SU-DHL-6 (cell line): ENCODE measurements around the gene PTPRN2.
"Not testable (repeated sequence)": the region's sequence is repeated elsewhere in the genome, so short reads cannot be mapped to it uniquely, and the experiment has no call there.

Experiments
- H2AFZ ChIP-seq: fragments of 200-600 bp; sonication (generic); 2 replicates; pipeline ENCODE4 v1.6.1; 2014; ENCODE audit warnings: low read depth, mild to moderate bottlenecking, moderate library complexity, mixed read lengths, antibody characterized with exemption, low read length; ENCODE audit not compliant: severe bottlenecking
- H3F3A ChIP-seq: fragments of 200-600 bp; shearing (Covaris generic); 2 replicates; pipeline ENCODE4 v1.6.0; 2016; ENCODE audit warnings: antibody characterized with exemption, mild to moderate bottlenecking; ENCODE audit not compliant: insufficient read depth
- H3K27ac ChIP-seq: fragments of 200-600 bp; sonication (generic); 2 replicates; pipeline ENCODE4 v1.5.1; 2016; ENCODE audit warnings: low read depth, mild to moderate bottlenecking, low read length, moderate library complexity, mixed read lengths
- H3K27me3 ChIP-seq: fragments of 200-600 bp; sonication (generic), shearing (Covaris generic); 2 replicates; pipeline ENCODE4 v1.6.0; 2014; ENCODE audit warnings: mild to moderate bottlenecking, low read length
- H3K36me3 ChIP-seq: fragments of 200-600 bp; sonication (generic); 2 replicates; pipeline ENCODE4 v1.6.1; 2014; ENCODE audit warnings: mild to moderate bottlenecking, low read length, mixed read lengths
- H3K4me2 ChIP-seq: fragments of 300-600, 200-600 bp; shearing (Covaris generic), sonication (generic); 2 replicates; pipeline ENCODE4 v1.6.0; 2014; ENCODE audit warnings: low read length, low read depth, mild to moderate bottlenecking; ENCODE audit not compliant: poor library complexity, severe bottlenecking
- H3K4me3 ChIP-seq: fragments of 200-600 bp; sonication (generic); 2 replicates; pipeline ENCODE4 v1.5.1; 2014; ENCODE audit warnings: antibody characterized with exemption, low read length, mild to moderate bottlenecking, mixed read lengths; ENCODE audit not compliant: insufficient read depth, poor library complexity, severe bottlenecking
- H3K79me2 ChIP-seq: fragments of 200-600 bp; sonication (generic); 2 replicates; pipeline ENCODE4 v1.6.1; 2014; ENCODE audit warnings: mild to moderate bottlenecking, low read length, moderate library complexity; ENCODE audit not compliant: insufficient read depth
- H3K9ac ChIP-seq: fragments of 200-600 bp; sonication (generic); 2 replicates; pipeline ENCODE4 v1.7.0; 2014; ENCODE audit warnings: mild to moderate bottlenecking, low read length
- H3K9me2 ChIP-seq: fragments of 200-600 bp; sonication (generic); replicated peaks from 2 replicates; pipeline ENCODE4 v1.6.1; 2014; ENCODE audit warnings: low read length; ENCODE audit not compliant: insufficient read depth
- H3K9me3 ChIP-seq: fragments of 200-600 bp; sonication (generic); 2 replicates; pipeline ENCODE4 v1.6.1; 2014; ENCODE audit warnings: low read length, mixed read lengths; ENCODE audit not compliant: insufficient read depth
- H4K20me1 ChIP-seq: fragments of 200-600 bp; sonication (generic); 2 replicates; pipeline ENCODE4 v1.6.1; 2014; ENCODE audit warnings: low read depth, mild to moderate bottlenecking, antibody characterized with exemption, low read length, moderate library complexity, mixed read lengths
- CTCF ChIP-seq: fragments of 200-600 bp; sonication (generic); IDR thresholded peaks from one replicate; pipeline ENCODE4 v1.5.1; 2017; ENCODE audit warnings: antibody characterized with exemption, mild to moderate bottlenecking, low read length, moderate library complexity; ENCODE audit not compliant: insufficient read depth, poor library complexity, severe bottlenecking
- EZH2phosphoT487 ChIP-seq: fragments of 200-600 bp; sonication (generic), shearing (Covaris generic); conservative IDR thresholded peaks from 2 replicates; pipeline ENCODE4 v1.6.1; 2018; ENCODE audit warnings: mild to moderate bottlenecking, antibody characterized with exemption, low read length, moderate library complexity, mixed read lengths

PTPRN2 gene

GRCh38 chr7:157849726-157850125 lies 737.9 kb downstream of the PTPRN2 start:
- Histone ChIP-seq H3K36me3 (no peaks in the 10 kb centered on the region), H3K4me3 (no peak overlapping the region), H3K27ac (no peak overlapping the region), H3K79me2 (no peaks in the 10 kb centered on the region), H3K9me3 (no peaks in the 10 kb centered on the region), H3F3A (no peaks in the 10 kb centered on the region), H3K4me2 (no peak overlapping the region), H4K20me1 (no peaks in the 10 kb centered on the region), H2AFZ (no peak overlapping the region), H3K9me2 (no peaks in the 10 kb centered on the region), H3K9ac (no peak overlapping the region), H3K27me3 (no peaks in the 10 kb centered on the region)
- no peak for TF ChIP-seq CTCF
- TF ChIP-seq EZH2phosphoT487: no peak

GRCh38 chr7:157849341-157849596 lies 738.4 kb downstream of the PTPRN2 start:
- Histone ChIP-seq H3K4me3 (no peak overlapping the region), H3F3A (no peaks in the 10 kb centered on the region), H2AFZ (no peak overlapping the region), H3K27ac (no peak overlapping the region), H3K9me2 (no peaks in the 10 kb centered on the region), H4K20me1 (no peaks in the 10 kb centered on the region), H3K9ac (no peak overlapping the region), H3K79me2 (no peaks in the 10 kb centered on the region), H3K4me2 (no peak overlapping the region), H3K27me3 (no peaks in the 10 kb centered on the region), H3K36me3 (no peaks in the 10 kb centered on the region), H3K9me3 (no peaks in the 10 kb centered on the region)
- TF ChIP-seq EZH2phosphoT487 (no peak), CTCF (no peak)

- no peak overlapping the region for H3K9ac ChIP-seq
- no peaks in the 10 kb centered on the region for H3K9me3 ChIP-seq
- H3K9me2 ChIP-seq: no peaks in the 10 kb centered on the region
- H3K27ac ChIP-seq: no peak overlapping the region
- H3K27me3 ChIP-seq: no peaks in the 10 kb centered on the region
- no peak overlapping the region for H3K4me2 ChIP-seq
- no peak overlapping the region for H3K4me3 ChIP-seq
- TF ChIP-seq EZH2phosphoT487 (no peak), CTCF (no peak)
- H4K20me1 ChIP-seq: no peaks in the 10 kb centered on the region
- H3K36me3 ChIP-seq: no peaks in the 10 kb centered on the region
- no peaks in the 10 kb centered on the region for H3K79me2 ChIP-seq
- no peaks in the 10 kb centered on the region for H3F3A ChIP-seq
- H2AFZ ChIP-seq: no peak overlapping the region
Observed at GRCh38 chr7:157848508-157849340, 738.9 kb downstream of the PTPRN2 start.

- H3K9ac ChIP-seq, H2AFZ ChIP-seq, H3K27me3 ChIP-seq, H3K36me3 ChIP-seq, H3F3A ChIP-seq, H4K20me1 ChIP-seq, H3K27ac ChIP-seq, H3K9me2 ChIP-seq, H3K9me3 ChIP-seq, H3K79me2 ChIP-seq, H3K4me2 ChIP-seq, H3K4me3 ChIP-seq: not testable (repeated sequence)
Observed at GRCh38 chr7:157847756-157848487, 739.7 kb downstream of the PTPRN2 start.

- not testable (repeated sequence) for H3F3A ChIP-seq, H3K27me3 ChIP-seq, H3K4me2 ChIP-seq, H2AFZ ChIP-seq, H3K36me3 ChIP-seq, H3K4me3 ChIP-seq, H3K9me3 ChIP-seq, H3K27ac ChIP-seq, H3K79me2 ChIP-seq, H3K9ac ChIP-seq, H4K20me1 ChIP-seq, H3K9me2 ChIP-seq
Observed at GRCh38 chr7:157846746-157847145, 740.9 kb downstream of the PTPRN2 start.
